Liver (tissue), 3 donors: Measurements from ENCODE around the gene KLC4.
"Not testable (repeated sequence)": the region's sequence is repeated elsewhere in the genome, so short reads cannot be mapped to it uniquely, and the experiment has no call there.

Experiments used
- CTCF ChIP-seq: fragments of 150-350 bp; IDR thresholded peaks from 2 replicates; pipeline ENCODE4 v1.5.1; 2017; ENCODE audit warnings: improper control_type of control experiment, low read depth, low read length; ENCODE audit not compliant: missing input control
- EGR1 ChIP-seq, 2 donors: IDR thresholded peaks; 2 replicates each; pipeline ENCODE4 v1.6.1; 2016 to 2018; ENCODE audit warnings: antibody characterized with exemption in 2 of 2, low read depth in 2 of 2
- JUND ChIP-seq, 2 donors: IDR thresholded peaks; 2 replicates each; pipeline ENCODE4 v1.6.1; 2016; ENCODE audit warnings: antibody characterized with exemption in 2 of 2
- TAF1 ChIP-seq: conservative IDR thresholded peaks from 2 replicates; pipeline ENCODE4 v1.6.1; 2016; ENCODE audit warnings: antibody characterized with exemption, mild to moderate bottlenecking
- donor health status: healthy.
- donor health status: healthy.

DNA sequence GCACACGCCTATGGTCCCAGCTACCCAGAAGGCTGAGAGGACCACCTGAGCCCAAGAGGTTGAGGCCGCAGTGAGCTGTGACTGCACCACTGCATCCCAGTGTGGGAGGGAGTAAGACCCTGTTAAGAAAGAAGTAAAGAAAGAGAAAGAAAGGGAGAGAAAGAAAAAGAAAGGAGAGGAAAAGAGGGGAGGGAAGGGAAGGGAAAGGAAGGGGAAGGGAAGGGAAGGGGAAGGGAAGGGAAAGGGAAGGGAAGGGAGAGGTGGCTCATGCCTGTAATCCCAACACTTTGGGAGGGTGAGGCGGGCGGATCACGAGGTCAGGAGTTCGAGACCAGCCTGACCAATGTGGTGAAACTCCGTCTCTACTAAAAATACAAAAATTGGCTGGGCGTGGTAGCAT, 18.0 kb upstream of the KLC4 start:
- TF ChIP-seq CTCF; TAF1; JUND (IDR thresholded peaks at IDR 0.05); EGR1 (IDR thresholded peaks at IDR 0.05; ENCODE audit: low read depth in 2 of 2): not testable (repeated sequence)
